MG63 (cell line): Measurements from ENCODE around the gene RBFA. TPM values are rescaled to one million over a fixed set of nuclear protein-coding genes. Genes with fewer than 3 reads are reported as not detected.

Experiments
- total RNA-seq: library from RNA; depleted of rRNA; stranded (reverse); fragments of >200 nt; shearing (Covaris generic); gene quantifications from 2 replicates; pipeline ENCODE4 v1.2.3, GENCODE V29; 2014; ENCODE audit warnings: low replicate concordance; rRNA removed

The RBFA gene
- total RNA-seq, 1 experiment from 2014 or later: 50.7 TPM

Other genes with a start within 250 kb of the RBFA start
- gene KCNG2, start 236.5 kb upstream of the RBFA start, total RNA-seq: not detected in 2 replicates
- 24.3 and 53.1 TPM in 2 replicates for gene SLC66A2, start 82.8 kb upstream of the RBFA start, total RNA-seq
- not detected in 2 replicates for gene HSBP1L1, start 69.8 kb upstream of the RBFA start, total RNA-seq
- gene TXNL4A, start 45.9 kb upstream of the RBFA start, total RNA-seq: 69.3 and 176 TPM in 2 replicates
- 9.5 and 12.8 TPM in 2 replicates for gene ADNP2, start 74.8 kb downstream of the RBFA start, total RNA-seq
- 3.4 TPM in 2 replicates for gene PARD6G, start 213.1 kb downstream of the RBFA start, total RNA-seq